H1 (cell line): Measurements from ENCODE around the gene AMOT. TPM values are rescaled to one million over a fixed set of nuclear protein-coding genes. Genes with fewer than 3 reads are reported as not detected.

Experiments used
- CTCF ChIA-PET: fragments of 300-600 bp; sonication (Branson Sonifier 250); formaldehyde crosslinking; loops from one replicate; lab custom pipeline; 2021; ENCODE audit not compliant: partially characterized antibody; lab: Charles Lee
- POLR2A ChIA-PET: fragments of 300-600 bp; sonication (Branson Sonifier 250); formaldehyde crosslinking; loops from one replicate; lab custom pipeline; 2021; ENCODE audit warnings: inconsistent platforms; ENCODE audit not compliant: partially characterized antibody; lab: Charles Lee
- DNase-seq, 2 experiments: peaks; one replicate each; pipeline versions ENCODE4 v3.0.0 to v3.0.0-alpha.2; 2010 to 2022; ENCODE audit warnings: low spot score in 2 of 2, low read depth in 1 of 2, mixed read lengths in 1 of 2
- FAIRE-seq: peaks from 2 replicates; lab custom pipeline; 2011; peaks lifted over from hg19 to GRCh38; lab: Jason Lieb, UNC
- H2AFZ ChIP-seq: 2 replicates; pipeline ENCODE4 v1.8.1; 2012; ENCODE audit warnings: low read length, inconsistent platforms
- H2AK5ac ChIP-seq: 2 replicates; pipeline ENCODE4 v1.6.1; 2013; ENCODE audit warnings: low read depth, low read length
- H2BK120ac ChIP-seq: replicated peaks from 2 replicates; pipeline ENCODE3; 2013; ENCODE audit warnings: low read depth, low read length, inconsistent platforms
- H2BK12ac ChIP-seq: 2 replicates; pipeline ENCODE4 v1.6.1; 2013; ENCODE audit warnings: low read depth, low read length
- H2BK15ac ChIP-seq: 2 replicates; pipeline ENCODE4 v1.6.1; 2013; ENCODE audit warnings: low read length
- H2BK20ac ChIP-seq: 2 replicates; pipeline ENCODE4 v1.6.1; 2013; ENCODE audit warnings: low read length
- H2BK5ac ChIP-seq: 2 replicates; pipeline ENCODE4 v1.6.1; 2013; ENCODE audit warnings: low read depth, low read length
- H3K14ac ChIP-seq: 2 replicates; pipeline ENCODE4 v1.6.1; 2013; ENCODE audit warnings: inconsistent platforms; ENCODE audit not compliant: insufficient read length
- H3K18ac ChIP-seq: 2 replicates; pipeline ENCODE4 v1.6.1; 2013; ENCODE audit warnings: low read length; ENCODE audit errors: extremely low read depth
- H3K23ac ChIP-seq: 2 replicates; pipeline ENCODE4 v1.6.1; 2013; ENCODE audit warnings: inconsistent platforms; ENCODE audit not compliant: insufficient read length
- H3K23me2 ChIP-seq: 2 replicates; pipeline ENCODE4 v1.6.1; 2013; ENCODE audit warnings: low read depth, low read length
- H3K27ac ChIP-seq: 2 replicates; pipeline ENCODE4 v1.6.1; 2011; ENCODE audit warnings: low read depth, low read length, inconsistent platforms
- H3K27me3 ChIP-seq, 4 experiments: replicated peaks in 1 of 4; 1 replicate in 1 of 4; 2 replicates in 3 of 4; pipeline versions ENCODE4 v1.6.1 to v1.8.1; 2011 to 2013; ENCODE audit warnings: low read length in 3 of 4, mild to moderate bottlenecking in 3 of 4, inconsistent platforms in 2 of 4, mixed read lengths in 2 of 4, moderate library complexity in 1 of 4; ENCODE audit not compliant: control insufficient read depth in 3 of 4, insufficient read depth in 3 of 4; ENCODE audit errors: extremely low read depth in 1 of 4
- H3K36me3 ChIP-seq, 4 experiments: 2 replicates each; pipeline versions ENCODE4 v1.6.1 to v1.8.1; 2011 to 2013; ENCODE audit warnings: mild to moderate bottlenecking in 4 of 4, low read length in 3 of 4, moderate library complexity in 2 of 4, control low read depth in 1 of 4, inconsistent platforms in 1 of 4; ENCODE audit not compliant: insufficient read depth in 4 of 4, control insufficient read depth in 2 of 4
- H3K4ac ChIP-seq: replicated peaks from 2 replicates; pipeline ENCODE3; 2013; ENCODE audit warnings: low read length, low read depth, mixed read lengths, inconsistent platforms; ENCODE audit not compliant: insufficient read length
- H3K4me1 ChIP-seq, 4 experiments: replicated peaks in 1 of 4; 1 replicate in 1 of 4; 2 replicates in 3 of 4; pipeline versions ENCODE4 v1.6.1 to v1.8.1; 2011 to 2013; ENCODE audit warnings: low read length in 3 of 4, inconsistent platforms in 2 of 4, mixed read lengths in 1 of 4; ENCODE audit not compliant: insufficient read depth in 4 of 4, control insufficient read depth in 3 of 4
- H3K4me2 ChIP-seq, 2 experiments: 2 replicates each; pipeline versions ENCODE4 v1.6.1 to v1.8.1; 2011 to 2013; ENCODE audit warnings: low read depth in 2 of 2, low read length in 2 of 2, control low read depth in 1 of 2, inconsistent platforms in 1 of 2, mild to moderate bottlenecking in 1 of 2; ENCODE audit not compliant: insufficient read depth in 1 of 2
- H3K4me3 ChIP-seq, 4 experiments: fragments of 200-600, 300-600 bp in 1 of 4; sonication (generic), shearing (Covaris generic), sonication (Bioruptor Twin) in 1 of 4; 2 replicates each; pipeline versions ENCODE4 v1.5.1 to v1.8.1; 2011 to 2016; ENCODE audit warnings: low read length in 4 of 4, low read depth in 3 of 4, control low read depth in 2 of 4, inconsistent platforms in 2 of 4, mild to moderate bottlenecking in 2 of 4, mixed read lengths in 1 of 4, moderate library complexity in 1 of 4; ENCODE audit not compliant: insufficient read depth in 2 of 4; ENCODE audit errors: extremely low read depth in 1 of 4
- H3K56ac ChIP-seq: replicated peaks from 2 replicates; pipeline ENCODE3; 2013; ENCODE audit warnings: low read depth, mild to moderate bottlenecking, mixed read lengths, low read length, inconsistent platforms; ENCODE audit not compliant: insufficient read length
- H3K79me1 ChIP-seq: 2 replicates; pipeline ENCODE4 v1.6.1; 2013; ENCODE audit warnings: low read depth, low read length, control low read depth
- H3K79me2 ChIP-seq, 2 experiments: 2 replicates each; pipeline versions ENCODE4 v1.6.1 to v1.8.1; 2012 to 2013; ENCODE audit warnings: low read length in 2 of 2, mild to moderate bottlenecking in 2 of 2, inconsistent platforms in 1 of 2; ENCODE audit not compliant: insufficient read depth in 2 of 2, control insufficient read depth in 1 of 2
- H3K9ac ChIP-seq, 4 experiments: replicated peaks in 1 of 4; 1 replicate in 1 of 4; 2 replicates in 3 of 4; pipeline versions ENCODE4 v1.6.1 to v1.8.1; 2011 to 2013; ENCODE audit warnings: low read depth in 3 of 4, low read length in 3 of 4, control low read depth in 2 of 4, mild to moderate bottlenecking in 2 of 4, moderate library complexity in 2 of 4, inconsistent platforms in 1 of 4; ENCODE audit errors: extremely low read depth in 1 of 4
- H3K9me3 ChIP-seq, 2 experiments: 2 replicates each; pipeline versions ENCODE4 v1.6.1 to v1.8.1; 2012 to 2013; ENCODE audit warnings: mild to moderate bottlenecking in 2 of 2, moderate library complexity in 2 of 2, control low read depth in 1 of 2, inconsistent platforms in 1 of 2, low read depth in 1 of 2, low read length in 1 of 2, mixed read lengths in 1 of 2; ENCODE audit not compliant: insufficient read depth in 2 of 2
- H4K20me1 ChIP-seq, 2 experiments: replicated peaks in 1 of 2; 2 replicates each; pipeline versions ENCODE3 to v1.8.1; 2011 to 2013; ENCODE audit warnings: inconsistent platforms in 2 of 2, low read length in 2 of 2, mild to moderate bottlenecking in 1 of 2; ENCODE audit not compliant: insufficient read depth in 2 of 2, control insufficient read depth in 1 of 2
- H4K5ac ChIP-seq: 2 replicates; pipeline ENCODE4 v1.6.1; 2013; ENCODE audit warnings: low read length, low read depth, mixed read lengths, inconsistent platforms; ENCODE audit not compliant: insufficient read length
- H4K8ac ChIP-seq: 2 replicates; pipeline ENCODE4 v1.8.0; 2013; ENCODE audit warnings: mild to moderate bottlenecking, moderate library complexity, low read length, inconsistent platforms; ENCODE audit not compliant: insufficient read depth; ENCODE audit errors: extremely low read depth
- H4K91ac ChIP-seq: replicated peaks from 2 replicates; pipeline ENCODE3; 2013; ENCODE audit warnings: low read length, mixed read lengths, inconsistent platforms; ENCODE audit not compliant: insufficient read length
- CBX5 ChIP-seq: fragments of 300-800, 300-1000 bp; sonication (generic); IDR thresholded peaks from 2 replicates; pipeline ENCODE4 v1.7.1; 2016; ENCODE audit warnings: antibody characterized with exemption, low read length, low read depth
- RBBP5 ChIP-seq: IDR thresholded peaks from 2 replicates; pipeline ENCODE4 v1.7.1; 2012; ENCODE audit warnings: low read depth, mild to moderate bottlenecking, inconsistent platforms, low read length, moderate library complexity, borderline replicate concordance
- WGBS, 2 experiments: shearing (Covaris generic) in 1 of 2; methylation state at CpG; one replicate each; pipeline versions ENCODE4 v1.1.6 to v1.1.7; 2013 to 2015; ENCODE audit warnings: low lambda C conversion rate in 2 of 2, mixed read lengths in 2 of 2, inconsistent platforms in 1 of 2, low coverage in 1 of 2, missing lambda C conversion rate in 1 of 2; ENCODE audit not compliant: insufficient replicate concordance in 2 of 2, insufficient coverage in 1 of 2, insufficient read length in 1 of 2; ENCODE audit errors: extremely low coverage in 1 of 2, missing lambda C conversion rate in 1 of 2; 5-methylcytosine and 5-hydroxymethylcytosine counted together
- polyA plus RNA-seq, 7 experiments: library from polyadenylated mRNA; depleted of rRNA in 3 of 7; stranded (reverse) in 5 of 7; unstranded in 2 of 7; fragments of >200 nt in 5 of 7; fragments of 200-250 nt in 2 of 7; gene quantifications; 1 replicate in 5 of 7; 2 replicates in 1 of 7; 4 replicates in 1 of 7; pipeline versions ENCODE4 v1.2.1 to v1.2.3, GENCODE V29; 2011 to 2013; ENCODE audit warnings: missing spikeins in 2 of 7, mixed read lengths in 2 of 7
- total RNA-seq: library from RNA; stranded (reverse); fragmentation: NEBNext Ultra II Directional; extraction: Animal tissue kit (Norgen Biotek cat#: 25700); gene quantifications from 2 replicates; pipeline ENCODE4 v1.2.1, GENCODE V29; 2021

Gene AMOT
- total and polyA plus RNA-seq, 2 of the 8 experiments (the other 6 are each of a cell fraction or from before 2014, with no cell fraction given) = 2.3 to 7.1 TPM

DNA sequence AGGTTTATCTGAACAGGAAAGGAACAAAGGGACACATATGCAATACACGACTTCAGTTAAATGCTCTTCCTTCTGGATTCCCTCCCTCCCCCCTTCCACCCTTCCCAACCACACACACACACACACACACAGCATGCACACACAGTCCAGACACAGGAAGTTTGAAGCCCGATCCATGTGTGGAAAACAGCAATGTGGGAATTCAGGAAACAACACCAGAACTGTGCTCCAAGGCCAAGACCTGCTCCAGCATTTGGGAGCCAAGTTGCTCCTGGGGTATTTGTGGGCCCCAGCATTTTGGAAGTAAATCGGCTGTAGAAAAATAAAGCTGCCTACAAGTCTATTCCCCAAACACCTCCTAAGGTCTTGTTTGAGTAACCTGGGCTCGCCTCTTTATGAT, 5.6 kb upstream of the AMOT start:
- Histone ChIP-seq H3K27ac (no peak overlapping the region), H3K36me3 (no peaks in the 10 kb centered on the region), H3K23ac (no peak overlapping the region), H3K4me1 (peaks cover 0 to 2% (median 0%) of the 10 kb centered on the region in 4 experiments; a peak in 2 of 7 replicates), H4K5ac (no peak overlapping the region), H3K79me2 (no peaks in the 10 kb centered on the region), H2AK5ac (no peak overlapping the region), H2BK12ac (no peak overlapping the region), H4K8ac (no peak overlapping the region), H3K56ac (no peak overlapping the region), H3K4me3 (no peak overlapping the region), H3K14ac (no peak overlapping the region), H2BK120ac (no peak overlapping the region), H3K79me1 (no peaks in the 10 kb centered on the region), H3K9ac (no peak overlapping the region), H3K4me2 (no peak overlapping the region), H3K18ac (no peak overlapping the region), H2AFZ (no peak overlapping the region), H3K27me3 (no peaks in the 10 kb centered on the region), H4K20me1 (no peaks in the 10 kb centered on the region), H2BK15ac (no peak overlapping the region), H2BK20ac (no peak overlapping the region), H3K23me2 (no peaks in the 10 kb centered on the region), H2BK5ac (no peak overlapping the region), H3K4ac (no peak overlapping the region), H4K91ac (no peak overlapping the region), H3K9me3 (no peaks in the 10 kb centered on the region)
- no peak for FAIRE-seq
- 81% methylated on average over 3 of the region's 4 CpGs; no CpG with 5 or more reads in 1 of the 2 experiments for WGBS, 2 experiments
- ChIA-PET POLR2A (no interaction called here), CTCF (interaction anchor here (1.7 kb wide), 1 partner anchor 23 kb away, joined by 5 read pairs; no protein-coding TSS in a partner anchor)
- TF ChIP-seq RBBP5 (no peak), CBX5 (no peak)
- DNase-seq = no peak
